Measurements from ENCODE around the gene TMEM183A.
A peak's percentile ranks its signal among the peaks of the same experiment; 100 is the strongest.

DNA sequence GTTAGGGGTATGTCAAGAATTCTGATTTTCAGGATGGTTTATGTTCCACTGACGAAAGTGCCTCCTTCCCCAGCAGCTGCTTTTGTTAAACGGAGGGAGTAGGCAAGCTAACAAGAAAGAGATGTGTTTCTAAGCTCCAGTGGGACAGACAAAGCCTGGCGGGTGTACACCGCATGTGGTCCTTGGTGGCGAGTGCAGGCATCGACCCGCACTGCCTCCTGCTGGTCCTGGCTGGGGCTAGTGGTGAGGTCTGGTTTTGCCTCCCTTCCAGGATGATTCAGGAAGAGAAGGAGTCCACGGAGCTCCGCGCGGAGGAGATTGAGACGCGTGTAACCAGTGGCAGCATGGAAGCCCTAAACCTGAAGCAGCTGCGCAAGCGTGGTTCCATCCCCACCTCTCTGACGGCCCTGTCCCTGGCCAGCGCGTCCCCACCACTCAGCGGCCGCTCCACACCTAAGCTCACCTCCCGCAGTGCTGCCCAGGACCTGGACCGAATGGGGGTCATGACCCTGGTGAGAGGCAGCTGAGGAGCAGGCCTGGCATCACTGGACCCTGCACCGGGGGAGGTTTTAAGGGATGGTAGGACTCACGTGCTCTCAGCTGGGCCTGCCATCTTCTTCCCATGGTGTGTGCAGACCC lies 48.1 kb downstream of the TMEM183A start:
- TF ChIP-seq, protein P1, sequence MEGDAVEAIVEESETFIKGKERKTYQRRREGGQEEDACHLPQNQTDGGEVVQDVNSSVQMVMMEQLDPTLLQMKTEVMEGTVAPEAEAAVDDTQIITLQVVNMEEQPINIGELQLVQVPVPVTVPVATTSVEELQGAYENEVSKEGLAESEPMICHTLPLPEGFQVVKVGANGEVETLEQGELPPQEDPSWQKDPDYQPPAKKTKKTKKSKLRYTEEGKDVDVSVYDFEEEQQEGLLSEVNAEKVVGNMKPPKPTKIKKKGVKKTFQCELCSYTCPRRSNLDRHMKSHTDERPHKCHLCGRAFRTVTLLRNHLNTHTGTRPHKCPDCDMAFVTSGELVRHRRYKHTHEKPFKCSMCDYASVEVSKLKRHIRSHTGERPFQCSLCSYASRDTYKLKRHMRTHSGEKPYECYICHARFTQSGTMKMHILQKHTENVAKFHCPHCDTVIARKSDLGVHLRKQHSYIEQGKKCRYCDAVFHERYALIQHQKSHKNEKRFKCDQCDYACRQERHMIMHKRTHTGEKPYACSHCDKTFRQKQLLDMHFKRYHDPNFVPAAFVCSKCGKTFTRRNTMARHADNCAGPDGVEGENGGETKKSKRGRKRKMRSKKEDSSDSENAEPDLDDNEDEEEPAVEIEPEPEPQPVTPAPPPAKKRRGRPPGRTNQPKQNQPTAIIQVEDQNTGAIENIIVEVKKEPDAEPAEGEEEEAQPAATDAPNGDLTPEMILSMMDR (conservative IDR thresholded peaks at IDR 0.05; ENCODE audit: low read depth, low read length) = peak; percentile 7; the same call in 1 of the 2 replicates
- no peak for TF ChIP-seq POLR2A (IDR thresholded peaks at IDR 0.05; ENCODE audit: low read depth, low read length)
- TF ChIP-seq, protein P2, sequence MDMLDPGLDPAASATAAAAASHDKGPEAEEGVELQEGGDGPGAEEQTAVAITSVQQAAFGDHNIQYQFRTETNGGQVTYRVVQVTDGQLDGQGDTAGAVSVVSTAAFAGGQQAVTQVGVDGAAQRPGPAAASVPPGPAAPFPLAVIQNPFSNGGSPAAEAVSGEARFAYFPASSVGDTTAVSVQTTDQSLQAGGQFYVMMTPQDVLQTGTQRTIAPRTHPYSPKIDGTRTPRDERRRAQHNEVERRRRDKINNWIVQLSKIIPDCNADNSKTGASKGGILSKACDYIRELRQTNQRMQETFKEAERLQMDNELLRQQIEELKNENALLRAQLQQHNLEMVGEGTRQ (IDR thresholded peaks at IDR 0.05; ENCODE audit: low read depth, low read length) = no peak
